ENCODE measurements around the gene RYR2. TPM values are rescaled to one million over a fixed set of nuclear protein-coding genes. Genes with fewer than 3 reads are reported as not detected.
"Not testable (repeated sequence)": the region's sequence is repeated elsewhere in the genome, so short reads cannot be mapped to it uniquely, and the experiment has no call there.

The RYR2 gene
- total RNA-seq, 1 experiment from 2014 or later = 4.7 TPM

- DNase-seq (ENCODE audit: extremely low read depth, low read depth) = no peak
Measured at GRCh38 chr1:237509748-237510147, 467.8 kb downstream of the RYR2 start.

- DNase-seq (ENCODE audit: extremely low read depth, low read depth) = no peak
Measured at GRCh38 chr1:237525102-237525501, 483.1 kb downstream of the RYR2 start.

GRCh38 chr1:237527761-237528160 is 485.8 kb downstream of the RYR2 start:
- peak; percentile 5 for DNase-seq (ENCODE audit: extremely low read depth, low read depth)

- no peak for DNase-seq (ENCODE audit: extremely low read depth, low read depth)
Measured at GRCh38 chr1:237528545-237528944, 486.6 kb downstream of the RYR2 start.

GRCh38 chr1:237539055-237539454 is 497.1 kb downstream of the RYR2 start:
- no peak for DNase-seq (ENCODE audit: extremely low read depth, low read depth)

- DNase-seq (ENCODE audit: extremely low read depth, low read depth) = no peak
Measured at GRCh38 chr1:237542525-237543418, 500.8 kb downstream of the RYR2 start.

- no peak for DNase-seq (ENCODE audit: extremely low read depth, low read depth)
Measured at GRCh38 chr1:237553078-237553477, 511.1 kb downstream of the RYR2 start.

- DNase-seq (ENCODE audit: extremely low read depth, low read depth) = no peak
Measured at GRCh38 chr1:237556911-237557310, 514.9 kb downstream of the RYR2 start.

GRCh38 chr1:237562242-237562823 is 520.3 kb downstream of the RYR2 start:
- peak; percentile 82 for DNase-seq (ENCODE audit: extremely low read depth, low read depth)

- DNase-seq (ENCODE audit: extremely low read depth, low read depth) = no peak
Measured at GRCh38 chr1:237565236-237565635, 523.3 kb downstream of the RYR2 start.

GRCh38 chr1:237566581-237566980 is 524.6 kb downstream of the RYR2 start:
- no peak for DNase-seq (ENCODE audit: extremely low read depth, low read depth)

- no peak for DNase-seq (ENCODE audit: extremely low read depth, low read depth)
Measured at GRCh38 chr1:237568955-237569354, 527.0 kb downstream of the RYR2 start.

- no peak for DNase-seq (ENCODE audit: extremely low read depth, low read depth)
Measured at GRCh38 chr1:237570530-237570929, 528.5 kb downstream of the RYR2 start.

GRCh38 chr1:237574536-237574935 is 532.6 kb downstream of the RYR2 start:
- DNase-seq (ENCODE audit: extremely low read depth, low read depth) = no peak

GRCh38 chr1:237578540-237578939 is 536.6 kb downstream of the RYR2 start:
- no peak for DNase-seq (ENCODE audit: extremely low read depth, low read depth)

GRCh38 chr1:237580726-237581125 is 538.7 kb downstream of the RYR2 start:
- no peak for DNase-seq (ENCODE audit: extremely low read depth, low read depth)

- DNase-seq (ENCODE audit: extremely low read depth, low read depth) = no peak
Measured at GRCh38 chr1:237583270-237583669, 541.3 kb downstream of the RYR2 start.

- DNase-seq (ENCODE audit: extremely low read depth, low read depth) = no peak
Measured at GRCh38 chr1:237583756-237584155, 541.8 kb downstream of the RYR2 start.

GRCh38 chr1:237590386-237590785 is 548.4 kb downstream of the RYR2 start:
- no peak for DNase-seq (ENCODE audit: extremely low read depth, low read depth)

- no peak for DNase-seq (ENCODE audit: extremely low read depth, low read depth)
Measured at GRCh38 chr1:237591353-237591752, 549.4 kb downstream of the RYR2 start.

- not testable (repeated sequence) for DNase-seq (ENCODE audit: extremely low read depth, low read depth)
Measured at GRCh38 chr1:237603036-237603568, 561.1 kb downstream of the RYR2 start.

GRCh38 chr1:237608433-237608832 is 566.4 kb downstream of the RYR2 start:
- no peak for DNase-seq (ENCODE audit: extremely low read depth, low read depth)
